MM.1S (cell line): Measurements from ENCODE around the gene SERPINB3.

Experiments
- CTCF ChIP-seq: fragments of 300-600 bp; sonication (generic); IDR thresholded peaks from 2 replicates; pipeline ENCODE4 v1.5.1; 2016; ENCODE audit warnings: antibody characterized with exemption, low read length, mixed read lengths
- EZH2 ChIP-seq: fragments of 300-600 bp; sonication (generic); optimal IDR thresholded peaks from 2 replicates; pipeline ENCODE3; 2017; ENCODE audit warnings: low read depth, mild to moderate bottlenecking, antibody characterized with exemption, low read length, mixed read lengths
- EZH2phosphoT487 ChIP-seq: fragments of 300-600 bp; sonication (generic); IDR thresholded peaks from 2 replicates; pipeline ENCODE4 v1.6.1; 2018; ENCODE audit warnings: antibody characterized with exemption, low read length

DNA sequence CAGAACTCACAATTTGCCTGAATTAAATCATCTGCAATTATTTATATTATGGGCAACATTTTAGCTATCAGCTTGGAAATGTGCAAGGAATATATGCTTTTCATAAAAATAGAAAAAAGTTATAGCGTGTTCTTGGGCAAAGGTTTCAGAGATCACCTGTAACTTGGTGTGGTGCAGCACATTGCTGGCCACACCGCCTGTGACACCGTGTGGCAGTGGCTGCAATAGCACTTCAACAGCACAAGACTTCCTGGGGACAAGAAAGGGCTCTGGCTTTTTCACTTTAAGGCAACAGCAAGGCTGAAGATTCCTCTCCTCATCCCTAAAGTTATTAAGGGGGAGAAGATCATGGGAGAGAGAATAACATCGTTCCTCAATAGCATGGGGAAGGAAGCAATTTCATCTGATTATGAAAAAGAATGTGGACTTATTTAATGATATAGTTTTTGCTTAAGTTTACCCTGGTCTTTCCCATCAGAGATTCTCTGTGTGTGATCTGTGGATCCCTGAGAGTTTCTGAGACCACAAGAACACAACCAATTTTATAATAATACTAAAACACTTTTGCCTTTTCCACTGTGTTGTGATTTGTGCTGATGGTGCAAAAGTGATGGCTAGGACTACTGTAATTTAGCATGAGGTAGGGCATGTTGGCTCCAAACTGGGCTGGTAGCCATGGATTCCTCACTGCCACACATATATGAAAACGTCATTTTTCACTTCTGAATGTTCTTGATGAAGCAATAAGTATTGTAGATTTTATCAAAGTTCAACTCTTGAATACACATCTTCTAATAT lies 15.0 kb upstream of the SERPINB3 start:
- TF ChIP-seq CTCF = peak; percentile 68
- no peak for TF ChIP-seq EZH2
- no peak for TF ChIP-seq EZH2phosphoT487
